ENCODE results near the gene ABL1. TPM values are rescaled to one million over a fixed set of nuclear protein-coding genes. Genes with fewer than 3 reads are reported as not detected.

The ABL1 gene
- total RNA-seq, 2 experiments from 2014 or later: 33.5 to 37.3 TPM

- no peaks in the 10 kb centered on the region for H3K27me3 Mint-ChIP-seq
- H3K36me3 Mint-ChIP-seq (ENCODE audit: low read depth): no peaks in the 10 kb centered on the region
- H3K27ac Mint-ChIP-seq: no peak overlapping the region
- CTCF ChIA-PET: interaction anchor here (0.6 to 1.4 kb wide), 3 partner anchors 13 to 212 kb away, joined by 3 to 5 read pairs (median 3); no protein-coding TSS in a partner anchor
- H3K4me1 Mint-ChIP-seq: no peaks in the 10 kb centered on the region
- H3K4me3 Mint-ChIP-seq: no peak overlapping the region
- no peaks in the 10 kb centered on the region for H3K9me3 Mint-ChIP-seq
- POLR2A ChIA-PET: no interaction called here
- no peak for DNase-seq
These were observed 59.5 kb downstream of the ABL1 start for GRCh38 chr9:130894546-130894945.

- Mint-ChIP-seq H3K9me3 (no peaks in the 10 kb centered on the region), H3K36me3 (ENCODE audit: low read depth) (no peaks in the 10 kb centered on the region), H3K4me1 (no peaks in the 10 kb centered on the region), H3K4me3 (no peak overlapping the region), H3K27me3 (no peaks in the 10 kb centered on the region), H3K27ac (no peak overlapping the region)
- DNase-seq: no peak
- ChIA-PET POLR2A (no interaction called here), CTCF (interaction anchor here (0.6 to 1.4 kb wide), 3 partner anchors 13 to 212 kb away, joined by 3 to 5 read pairs (median 3); no protein-coding TSS in a partner anchor)
These were observed 60.0 kb downstream of the ABL1 start for GRCh38 chr9:130895038-130895437.

- no peaks in the 10 kb centered on the region for H3K4me1 Mint-ChIP-seq
- H3K9me3 Mint-ChIP-seq: no peaks in the 10 kb centered on the region
- ChIA-PET CTCF (interaction anchor here (0.6 to 1.4 kb wide), 3 partner anchors 12 to 43 kb away, joined by 3 to 5 read pairs (median 4); no protein-coding TSS in a partner anchor), POLR2A (no interaction called here)
- DNase-seq: no peak
- no peak overlapping the region for H3K27ac Mint-ChIP-seq
- H3K4me3 Mint-ChIP-seq: no peak overlapping the region
- H3K36me3 Mint-ChIP-seq (ENCODE audit: low read depth): no peaks in the 10 kb centered on the region
- H3K27me3 Mint-ChIP-seq: no peaks in the 10 kb centered on the region
These were observed 60.6 kb downstream of the ABL1 start for GRCh38 chr9:130895481-130896232.

- ChIA-PET POLR2A (no interaction called here), CTCF (no interaction called here)
- no peak within 1 kb of the TSS for H3K4me3 Mint-ChIP-seq
- no peaks in the 10 kb centered on the region for H3K9me3 Mint-ChIP-seq
- no peaks in the 10 kb centered on the region for H3K4me1 Mint-ChIP-seq
- H3K27me3 Mint-ChIP-seq: no peaks in the 10 kb centered on the region
- H3K27ac Mint-ChIP-seq: no peak within 1 kb of the TSS
- no peak for DNase-seq
- H3K36me3 Mint-ChIP-seq (ENCODE audit: low read depth): no peaks in the 10 kb centered on the region
These were observed 61.4 kb downstream of the ABL1 start, which contains the start of gene QRFP for GRCh38 chr9:130896233-130897014. TSS of gene QRFP (minus strand) at chr9:130896812. CDS start at chr9:130893838, 2,974 bp downstream.

GRCh38 chr9:130897105-130897751 is 62.2 kb downstream of the ABL1 start:
- no peaks in the 10 kb centered on the region for H3K9me3 Mint-ChIP-seq
- ChIA-PET POLR2A (no interaction called here), CTCF (no interaction called here)
- no peak overlapping the region for H3K4me3 Mint-ChIP-seq
- DNase-seq: no peak
- no peaks in the 10 kb centered on the region for H3K36me3 Mint-ChIP-seq (ENCODE audit: low read depth)
- H3K27me3 Mint-ChIP-seq: no peaks in the 10 kb centered on the region
- H3K27ac Mint-ChIP-seq: no peak overlapping the region
- H3K4me1 Mint-ChIP-seq: no peaks in the 10 kb centered on the region

- Mint-ChIP-seq H3K27me3 (no peaks in the 10 kb centered on the region), H3K9me3 (no peaks in the 10 kb centered on the region), H3K4me3 (no peak overlapping the region), H3K27ac (no peak overlapping the region), H3K4me1 (no peaks in the 10 kb centered on the region), H3K36me3 (ENCODE audit: low read depth) (no peaks in the 10 kb centered on the region)
- POLR2A ChIA-PET: no interaction called here
- DNase-seq: no peak
- CTCF ChIA-PET: no interaction called here
These were observed 62.9 kb downstream of the ABL1 start for GRCh38 chr9:130897848-130898551.

- Mint-ChIP-seq H3K27me3 (no peaks in the 10 kb centered on the region), H3K4me1 (no peaks in the 10 kb centered on the region), H3K4me3 (no peak overlapping the region), H3K9me3 (no peaks in the 10 kb centered on the region), H3K27ac (no peak overlapping the region), H3K36me3 (ENCODE audit: low read depth) (no peaks in the 10 kb centered on the region)
- no peak for DNase-seq
- ChIA-PET POLR2A (no interaction called here), CTCF (no interaction called here)
These were observed 63.4 kb downstream of the ABL1 start for GRCh38 chr9:130898552-130898852.

GRCh38 chr9:130899051-130899748 is 64.1 kb downstream of the ABL1 start:
- no peaks in the 10 kb centered on the region for H3K9me3 Mint-ChIP-seq
- H3K36me3 Mint-ChIP-seq (ENCODE audit: low read depth): no peaks in the 10 kb centered on the region
- H3K4me1 Mint-ChIP-seq: no peaks in the 10 kb centered on the region
- no peaks in the 10 kb centered on the region for H3K27me3 Mint-ChIP-seq
- POLR2A ChIA-PET: interaction anchor here (0.6 kb wide), 1 partner anchor 147 kb away, joined by 4 read pairs; no protein-coding TSS in a partner anchor
- no peak overlapping the region for H3K27ac Mint-ChIP-seq
- no peak overlapping the region for H3K4me3 Mint-ChIP-seq
- no peak for DNase-seq
- CTCF ChIA-PET: interaction anchor here (1.3 kb wide), 1 partner anchor 9 kb away, joined by 3 read pairs; no protein-coding TSS in a partner anchor

- DNase-seq: no peak
- no peaks in the 10 kb centered on the region for H3K27me3 Mint-ChIP-seq
- CTCF ChIA-PET: interaction anchor here (0.6 to 1.3 kb wide), 2 partner anchors 11 to 459 kb away, joined by 3 read pairs; no protein-coding TSS in a partner anchor
- no peaks in the 10 kb centered on the region for H3K36me3 Mint-ChIP-seq (ENCODE audit: low read depth)
- H3K4me1 Mint-ChIP-seq: no peaks in the 10 kb centered on the region
- no peak overlapping the region for H3K4me3 Mint-ChIP-seq
- POLR2A ChIA-PET: no interaction called here
- no peak overlapping the region for H3K27ac Mint-ChIP-seq
- no peaks in the 10 kb centered on the region for H3K9me3 Mint-ChIP-seq
These were observed 65.8 kb downstream of the ABL1 start for GRCh38 chr9:130900701-130901497.

- H3K27me3 Mint-ChIP-seq: no peaks in the 10 kb centered on the region
- H3K9me3 Mint-ChIP-seq: no peaks in the 10 kb centered on the region
- ChIA-PET CTCF (interaction anchor here (0.6 kb wide), 1 partner anchor 49 kb away, joined by 4 read pairs; no protein-coding TSS in a partner anchor), POLR2A (no interaction called here)
- no peak overlapping the region for H3K4me3 Mint-ChIP-seq
- no peak for DNase-seq
- H3K36me3 Mint-ChIP-seq (ENCODE audit: low read depth): no peaks in the 10 kb centered on the region
- no peaks in the 10 kb centered on the region for H3K4me1 Mint-ChIP-seq
- no peak overlapping the region for H3K27ac Mint-ChIP-seq
These were observed 66.6 kb downstream of the ABL1 start for GRCh38 chr9:130901498-130902203.

Measured in activated CD4-positive, alpha-beta T cell treated with anti-CD3 and anti-CD28 coated beads, Interleukin-2, amount 10 ng/mL, durations not matched to agents 7 days and 5 days (primary cell).